Sciatic nerve (tissue), 2 donors: Measurements from ENCODE around the gene STARD6. TPM values are rescaled to one million over a fixed set of nuclear protein-coding genes. Genes with fewer than 3 reads are reported as not detected.
"Not testable (repeated sequence)": the region's sequence is repeated elsewhere in the genome, so short reads cannot be mapped to it uniquely, and the experiment has no call there.

Experiments
- ATAC-seq: fragments of 200-7000 bp; cut with Tn5 transposase; one replicate; pipeline ENCODE4 v1.9.1; 2020; ENCODE audit warnings: mild to moderate bottlenecking, moderate library complexity
- DNase-seq: peaks from one replicate; pipeline ENCODE4 v3.0.0-alpha.2; 2020; ENCODE audit warnings: low spot score
- intact Hi-C: fragments of 100-400 bp; cut with DNase I; formaldehyde crosslinking; loops from one replicate; pipeline ENCODE4 v1.14.2; 2022
- total RNA-seq: library from RNA; stranded (reverse); fragmentation: NEBNext Ultra II Directional; extraction: Animal tissue kit (Norgen Biotek cat#: 25700); gene quantifications from one replicate; pipeline ENCODE4 v1.2.1, GENCODE V29; 2021
- donor health status: DM: no; HTN: no; CAD: no.
- donor health status: DM: no; HTN: no; CAD: no.

STARD6 gene, protein sequence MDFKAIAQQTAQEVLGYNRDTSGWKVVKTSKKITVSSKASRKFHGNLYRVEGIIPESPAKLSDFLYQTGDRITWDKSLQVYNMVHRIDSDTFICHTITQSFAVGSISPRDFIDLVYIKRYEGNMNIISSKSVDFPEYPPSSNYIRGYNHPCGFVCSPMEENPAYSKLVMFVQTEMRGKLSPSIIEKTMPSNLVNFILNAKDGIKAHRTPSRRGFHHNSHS
- 0.85 TPM for total RNA-seq

DNA sequence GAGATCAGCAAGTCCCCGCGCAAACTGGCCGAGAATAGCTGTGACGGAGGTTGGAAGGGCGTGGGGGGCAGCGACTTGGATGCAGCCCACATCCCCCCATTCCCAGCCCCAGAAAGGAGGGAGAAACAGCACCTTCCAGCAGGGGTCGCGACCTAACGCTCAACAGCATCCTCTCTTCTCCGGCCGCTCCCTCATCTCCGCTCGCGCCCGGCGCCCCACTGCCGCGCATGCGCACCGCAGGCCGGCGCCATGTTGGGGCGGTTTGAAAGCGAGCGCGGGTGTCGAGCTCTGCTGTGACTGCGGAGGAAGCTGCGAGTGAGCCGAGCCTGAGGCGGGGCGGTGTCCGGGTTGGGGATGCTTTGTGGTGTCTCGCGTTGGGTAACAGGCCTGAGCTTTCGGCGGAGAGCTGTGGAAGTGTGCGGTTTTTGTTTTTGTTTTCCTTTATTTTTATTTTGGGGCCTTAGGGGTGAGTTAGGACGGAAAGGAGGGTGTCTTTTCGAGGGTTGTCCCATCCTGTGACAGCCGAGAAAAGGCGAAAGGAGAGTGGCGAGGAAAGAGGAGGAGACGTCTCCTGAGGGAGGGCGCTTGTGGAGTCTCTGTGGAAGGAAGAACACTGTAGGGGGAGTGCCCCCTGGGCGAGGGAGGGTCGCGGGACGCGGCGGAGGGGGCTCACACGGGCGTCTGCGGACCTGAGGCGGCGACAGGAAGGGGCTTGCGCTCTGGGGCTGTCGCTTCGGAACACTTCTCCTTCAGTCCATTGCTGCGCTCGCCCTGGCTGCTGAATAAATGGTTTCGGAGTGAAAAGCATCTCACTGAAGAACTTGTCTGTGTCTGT lies at the start of gene STARD6, which contains the start of gene C18orf54:
TSS of gene STARD6 (minus strand) at position 199 of the 835 bp plus-strand sequence. CDS start 3,285 bp downstream, outside the sequence.
TSS of gene C18orf54 (plus strand) at position 247 of the 835 bp plus-strand sequence. CDS start 2,667 bp downstream, outside the sequence.
- intact Hi-C loops: no loop called here
- ATAC-seq (peak; percentile 99), DNase-seq (peak; percentile 89)

DNA sequence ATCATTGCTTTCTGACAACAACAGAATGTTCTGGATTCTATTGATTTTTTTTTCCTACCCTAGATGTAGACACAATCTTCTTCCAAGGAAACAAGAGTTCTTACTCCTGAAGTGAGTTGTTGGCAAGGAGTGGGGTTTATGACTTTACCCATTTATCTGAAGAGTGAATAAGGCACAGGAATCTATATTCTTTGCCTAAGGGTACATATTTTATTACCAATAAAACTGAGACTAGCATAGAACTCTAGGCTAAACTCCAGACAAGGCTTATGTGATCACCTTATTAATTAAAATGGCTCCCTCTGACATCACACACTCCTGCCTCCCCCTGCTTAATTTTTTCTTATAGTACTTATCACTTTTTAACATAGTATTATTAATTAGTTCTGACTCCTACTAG lies 47.6 kb upstream of the STARD6 start:
- ATAC-seq: no peak
- intact Hi-C loops: no loop called here
- no peak for DNase-seq

DNA sequence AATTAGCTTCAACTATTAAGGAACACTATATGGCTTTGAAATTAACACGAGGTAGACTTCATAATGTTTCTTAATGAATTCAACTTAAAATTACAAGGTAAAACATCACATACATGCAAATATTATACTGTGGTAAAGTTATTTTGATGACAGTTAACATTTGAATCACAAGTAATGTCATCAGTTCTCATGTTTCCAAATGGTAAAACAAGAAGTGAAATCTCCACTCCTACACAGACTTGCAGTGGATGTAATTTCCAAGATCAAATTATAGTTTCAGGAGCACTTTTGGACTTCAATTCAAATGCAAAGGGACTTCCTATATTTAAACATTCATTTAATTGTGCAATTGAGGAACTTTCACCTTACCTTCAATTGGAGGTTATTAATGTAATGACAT lies 39.1 kb upstream of the STARD6 start:
- intact Hi-C loops: no loop called here
- ATAC-seq (no peak), DNase-seq (no peak)

DNA sequence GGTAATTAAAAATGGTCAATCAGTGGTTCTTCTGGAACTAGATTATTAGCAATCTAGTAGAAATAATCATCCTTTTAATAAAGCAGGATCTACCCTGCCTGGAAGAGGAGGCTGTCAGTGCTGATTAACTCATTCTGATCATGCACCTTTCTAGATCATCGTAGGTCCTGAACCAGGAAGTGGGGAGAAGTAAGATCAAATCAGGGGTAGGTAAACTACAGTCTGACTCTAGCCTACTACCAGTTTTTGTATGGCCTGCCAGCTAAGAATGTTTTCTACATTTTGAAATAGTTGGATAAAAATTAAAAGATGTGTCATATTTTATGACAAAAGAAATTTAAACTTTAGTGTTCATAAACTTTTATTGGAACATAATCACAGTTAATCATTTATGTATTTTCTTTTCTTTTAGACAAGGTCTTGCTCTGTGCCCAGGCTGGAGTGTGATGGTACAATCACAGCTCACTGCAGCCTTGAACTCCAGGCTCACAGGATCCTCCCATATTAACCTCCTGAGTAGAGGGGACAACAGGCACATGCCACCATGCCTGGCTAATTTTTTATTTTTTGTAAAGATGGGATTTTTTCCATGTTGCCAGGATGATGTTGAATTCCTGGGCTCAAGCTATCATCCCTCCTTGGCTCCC lies 36.1 kb upstream of the STARD6 start:
- intact Hi-C loops: no loop called here
- ATAC-seq (no peak), DNase-seq (no peak)

DNA sequence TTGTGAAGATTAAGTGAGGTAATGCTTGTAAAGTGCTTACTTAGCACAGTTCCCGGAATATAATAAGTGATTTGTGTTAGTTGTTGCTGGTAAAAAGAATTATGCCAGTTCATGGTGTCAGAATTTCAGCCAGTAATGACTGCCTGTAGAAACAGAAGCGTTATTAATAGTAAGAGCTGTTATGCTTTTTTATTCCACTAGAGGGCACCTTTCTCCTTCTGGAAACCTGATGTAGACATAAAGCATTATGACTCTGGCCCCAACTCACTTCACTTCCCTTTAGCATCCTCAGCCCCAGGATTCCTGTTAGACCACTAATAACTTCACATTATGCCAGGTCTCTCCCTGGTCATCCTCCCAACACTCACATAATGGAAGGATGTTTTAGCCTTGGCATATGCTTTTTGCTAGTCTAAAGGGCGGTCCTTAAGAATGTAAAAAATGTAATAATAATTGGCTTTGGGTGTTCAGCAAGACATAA lies 34.9 kb upstream of the STARD6 start:
- intact Hi-C loops: no loop called here
- DNase-seq (no peak), ATAC-seq (peak; percentile 62)

DNA sequence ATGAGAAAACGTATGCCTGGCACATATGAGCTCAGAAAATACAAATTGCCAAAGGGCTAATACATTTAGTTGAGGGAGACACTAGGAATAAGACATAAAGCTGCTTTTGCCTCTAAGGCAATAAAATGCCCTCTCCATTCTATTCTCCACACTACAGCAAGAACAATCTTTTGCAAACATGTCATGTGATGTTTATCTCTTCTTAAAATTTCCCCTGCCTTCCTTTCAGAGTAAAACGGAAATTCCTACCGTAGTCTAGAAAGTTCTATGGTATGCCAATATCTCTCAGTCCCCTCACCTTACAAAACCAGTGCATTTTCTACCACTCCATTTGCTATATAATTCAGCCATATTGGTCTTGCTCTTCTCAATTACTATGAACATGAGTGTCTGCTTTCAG lies 33.2 kb upstream of the STARD6 start:
- DNase-seq (no peak), ATAC-seq (no peak)
- intact Hi-C loops: no loop called here

DNA sequence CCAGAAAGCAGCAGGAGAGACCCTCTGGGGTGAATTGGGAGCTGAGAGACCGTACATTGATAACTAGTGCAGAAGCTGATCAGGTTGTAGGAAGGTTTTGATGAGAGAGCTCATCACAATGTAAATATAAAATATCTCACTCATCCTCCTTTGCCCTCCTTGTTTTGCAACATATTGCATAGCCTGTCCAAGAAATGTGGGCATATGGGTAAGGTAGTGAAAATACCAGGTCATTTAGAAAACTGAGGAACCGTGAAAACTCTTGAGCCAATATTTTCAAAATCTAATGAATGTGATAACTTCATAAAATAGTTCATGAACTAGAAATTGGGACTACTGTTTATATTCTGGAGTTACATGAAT lies 31.5 kb upstream of the STARD6 start:
- no peak for DNase-seq
- intact Hi-C loops: no loop called here
- no peak for ATAC-seq

DNA sequence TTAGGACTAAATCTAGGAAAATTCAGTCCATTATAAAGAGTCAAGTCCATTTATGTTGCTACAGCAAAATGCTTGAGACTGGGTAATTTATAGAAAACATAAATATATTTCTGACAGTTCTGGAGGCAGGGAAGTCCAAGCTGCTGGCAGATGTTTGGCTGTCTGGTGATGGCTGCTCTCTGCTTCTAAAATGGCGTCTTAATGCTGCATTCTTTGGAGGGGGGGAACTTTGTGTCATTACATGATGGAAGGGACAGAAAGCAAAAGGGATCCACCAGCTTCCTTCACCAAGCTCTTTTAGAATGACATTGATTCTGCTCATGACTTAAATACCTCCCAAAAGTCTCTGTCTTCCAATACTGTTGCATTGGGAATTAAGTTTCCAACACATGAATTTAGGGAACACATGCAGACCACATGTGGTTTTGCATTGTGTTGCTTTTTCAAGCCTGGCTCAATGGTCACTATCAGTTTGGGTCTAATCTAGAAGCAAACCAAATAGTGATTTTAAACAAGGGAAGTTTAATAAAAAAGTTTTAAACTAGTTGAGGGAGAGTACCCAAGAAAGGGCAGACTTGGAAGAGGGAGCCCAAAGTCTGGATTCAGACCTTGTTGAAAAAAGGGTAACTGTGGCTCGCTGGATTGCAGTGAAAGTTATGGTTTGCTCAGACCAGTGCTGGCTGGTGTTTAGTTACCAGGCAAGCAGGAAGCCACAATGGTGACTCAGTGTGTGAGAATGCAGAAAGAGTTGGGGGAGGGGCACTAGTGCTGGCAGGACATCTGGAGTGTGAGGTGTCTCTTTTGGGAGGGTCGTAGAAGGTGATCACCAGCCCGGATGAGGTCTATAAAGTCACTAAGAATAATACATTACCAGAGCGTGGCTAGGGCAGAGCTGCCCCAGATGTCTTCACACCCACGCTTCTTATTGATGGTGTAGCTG lies 30.8 kb upstream of the STARD6 start:
- intact Hi-C loops: no loop called here
- ATAC-seq: no peak
- DNase-seq: no peak

DNA sequence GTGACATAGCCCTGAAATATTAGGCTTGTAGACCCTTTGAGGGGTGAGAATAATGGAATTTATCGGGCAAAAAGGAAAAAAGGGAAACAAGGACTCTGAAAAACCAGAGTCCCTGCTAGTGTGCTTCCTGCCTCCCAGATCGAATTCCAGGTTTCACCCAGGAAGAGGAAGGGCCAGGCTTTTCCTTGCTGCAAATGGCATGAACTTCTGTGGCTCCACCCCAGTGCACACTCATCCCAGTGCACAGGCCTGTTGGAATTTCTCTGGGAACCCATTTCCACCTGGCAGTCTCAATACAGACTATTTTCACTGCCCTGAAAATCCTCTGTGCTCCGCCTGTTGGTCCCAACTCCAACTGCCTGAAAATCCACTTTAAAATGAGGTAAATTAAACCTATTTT lies 30.0 kb upstream of the STARD6 start:
- no peak for DNase-seq
- intact Hi-C loops: no loop called here
- ATAC-seq: no peak

DNA sequence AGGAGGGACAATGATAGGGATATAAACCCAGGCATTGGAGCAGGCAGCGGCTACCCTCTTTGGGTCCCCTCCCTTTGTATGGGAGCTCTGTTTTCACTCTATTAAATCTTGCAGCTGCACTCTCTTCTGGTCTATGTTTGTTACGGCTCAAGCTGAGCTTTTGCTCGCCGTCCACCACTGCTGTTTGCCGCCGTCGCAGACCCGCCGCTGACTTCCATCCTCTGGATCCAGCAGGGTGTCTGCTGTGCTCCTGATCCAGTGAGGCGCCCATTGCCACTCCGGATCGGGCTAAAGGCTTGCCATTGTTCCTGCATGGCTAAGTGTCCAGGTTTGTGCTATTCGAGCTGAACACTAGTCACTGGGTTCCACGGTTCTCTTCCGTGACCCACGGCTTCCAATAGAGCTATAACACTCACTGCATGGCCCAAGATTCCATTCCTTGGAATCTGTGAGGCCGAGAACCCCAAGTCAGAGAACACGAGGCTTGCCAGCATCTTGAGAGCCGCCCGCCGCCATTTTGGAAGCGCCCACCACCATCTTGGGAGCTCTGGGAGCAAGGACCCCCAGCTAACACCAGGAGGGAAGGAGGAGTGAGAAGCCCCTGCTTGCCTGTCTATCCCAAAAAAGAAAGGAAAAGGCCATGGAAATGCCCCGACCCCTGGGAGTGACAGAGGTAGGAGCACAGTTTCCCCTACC lies 29.3 kb upstream of the STARD6 start:
- DNase-seq, ATAC-seq, intact Hi-C loops: not testable (repeated sequence)

DNA sequence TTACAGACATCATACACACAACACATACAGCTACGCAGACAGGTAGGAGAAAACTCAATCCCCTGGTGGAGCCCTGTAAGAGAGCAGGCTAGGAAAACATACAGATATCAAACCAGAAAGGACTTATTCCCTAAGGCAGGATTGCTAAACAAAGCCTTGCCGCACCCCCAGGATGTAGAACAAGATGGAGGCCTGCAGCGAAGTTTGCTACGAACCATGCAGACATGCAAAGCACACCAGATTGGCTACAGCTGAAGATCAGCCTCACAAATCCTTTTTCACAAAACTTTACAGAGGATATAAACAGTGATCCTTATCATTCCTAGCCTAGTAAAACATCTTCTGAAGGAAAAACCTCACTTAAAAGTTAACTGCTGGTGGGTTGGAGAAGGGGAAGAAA lies 28.4 kb upstream of the STARD6 start:
- ATAC-seq (no peak), DNase-seq (no peak)
- intact Hi-C loops: no loop called here

DNA sequence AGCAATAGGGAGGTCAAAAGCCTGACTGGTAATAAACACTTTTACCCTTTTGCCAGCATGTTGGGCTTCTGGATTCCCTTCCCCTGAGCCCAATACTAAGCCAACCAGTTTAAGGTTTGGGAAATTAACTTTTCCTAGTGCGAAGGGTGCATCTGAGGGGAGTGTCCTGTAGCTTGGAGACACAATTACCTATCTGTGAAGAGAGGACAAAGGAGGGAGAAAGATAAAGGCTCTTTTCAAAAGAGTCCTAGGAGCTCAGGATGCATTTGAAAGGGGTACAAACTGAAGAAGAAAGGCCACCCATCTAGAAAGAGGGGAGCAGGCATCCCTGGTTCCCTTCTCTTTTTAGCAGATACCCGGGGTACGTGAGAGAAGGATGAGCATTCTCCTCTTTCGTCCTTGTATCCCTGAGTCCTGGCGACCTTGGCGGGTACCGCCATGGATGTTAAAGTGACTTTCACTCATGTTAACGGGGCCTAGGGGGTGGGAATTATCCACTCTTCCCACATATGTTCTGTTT lies 25.1 kb upstream of the STARD6 start:
- no peak for ATAC-seq
- DNase-seq: no peak
- intact Hi-C loops: no loop called here

DNA sequence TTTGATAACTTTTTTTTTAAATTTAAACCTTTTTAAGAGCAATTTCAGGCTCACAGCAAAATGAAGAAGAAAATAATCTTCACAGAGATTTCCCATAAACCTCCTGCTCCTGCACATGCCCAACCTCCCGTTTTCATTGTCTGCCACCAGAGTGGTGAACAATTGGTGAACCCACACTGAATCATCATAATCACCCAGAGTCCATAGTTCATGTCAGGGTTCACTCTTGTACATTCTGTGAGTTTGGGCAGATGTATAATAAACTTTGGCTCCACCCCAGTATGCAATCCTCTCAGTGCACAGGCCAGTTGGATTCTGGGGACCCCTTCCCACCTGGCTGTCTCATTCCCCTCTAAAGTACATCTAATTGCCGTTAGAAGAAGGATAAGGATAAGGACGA lies 24.4 kb upstream of the STARD6 start:
- intact Hi-C loops: no loop called here
- DNase-seq (no peak), ATAC-seq (no peak)

DNA sequence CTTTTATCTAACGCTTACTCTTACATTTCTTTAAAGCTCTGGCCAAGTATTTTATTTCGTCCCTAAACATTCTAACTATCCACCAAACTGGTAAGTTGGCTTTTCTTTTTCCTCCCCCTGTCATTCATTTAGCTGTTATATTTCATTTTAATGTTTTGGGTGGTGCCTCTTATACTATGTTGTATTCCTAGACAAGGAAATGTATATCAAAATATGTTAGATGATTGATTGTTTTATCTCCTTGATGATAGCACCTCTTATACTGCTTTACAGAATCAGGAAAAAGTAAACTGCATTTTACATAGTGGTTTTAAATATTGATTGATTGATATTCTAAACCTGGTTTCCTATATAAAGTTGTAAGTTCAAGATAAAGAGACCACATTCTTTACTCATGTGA lies 24.0 kb upstream of the STARD6 start:
- intact Hi-C loops: no loop called here
- ATAC-seq: no peak
- no peak for DNase-seq

DNA sequence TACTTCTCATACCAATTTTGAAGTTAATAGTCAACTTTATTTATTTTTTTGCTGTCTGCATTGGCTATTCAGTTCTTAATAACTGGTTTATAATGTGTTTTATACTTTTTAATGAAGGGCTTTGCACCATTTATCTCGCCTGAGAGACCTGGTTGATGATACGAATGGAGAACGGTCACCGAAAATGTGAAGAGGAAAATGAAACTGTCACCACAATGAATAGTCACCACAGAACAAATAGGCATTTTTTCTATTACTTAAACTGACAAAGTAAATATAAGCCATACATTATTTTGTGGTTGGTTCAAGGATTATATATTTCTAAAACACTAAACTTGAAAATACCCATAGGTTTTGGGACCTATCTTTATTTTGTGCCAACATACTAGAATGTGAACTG lies 20.4 kb upstream of the STARD6 start:
- intact Hi-C loops: no loop called here
- no peak for DNase-seq
- ATAC-seq: no peak

DNA sequence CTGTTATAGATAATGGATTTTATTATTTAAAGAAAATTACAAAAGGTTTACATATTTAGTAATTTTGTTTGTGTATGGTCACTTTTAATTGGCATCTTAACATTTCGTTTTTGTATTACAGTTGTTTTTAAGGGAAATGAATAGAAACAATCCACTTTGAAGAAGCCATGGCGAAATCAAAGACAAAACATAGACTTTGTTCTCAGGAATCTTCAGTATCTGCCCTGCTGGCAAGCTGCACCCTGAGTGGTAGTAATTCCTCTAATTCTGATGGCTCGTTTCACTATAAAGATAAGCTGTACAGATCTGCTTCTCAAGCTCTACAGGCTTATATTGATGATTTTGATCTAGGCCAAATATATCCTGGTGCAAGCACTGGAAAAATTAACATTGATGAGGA lies 2.7 kb upstream of the STARD6 start:
- intact Hi-C loops: no loop called here
- no peak for ATAC-seq
- no peak for DNase-seq

DNA sequence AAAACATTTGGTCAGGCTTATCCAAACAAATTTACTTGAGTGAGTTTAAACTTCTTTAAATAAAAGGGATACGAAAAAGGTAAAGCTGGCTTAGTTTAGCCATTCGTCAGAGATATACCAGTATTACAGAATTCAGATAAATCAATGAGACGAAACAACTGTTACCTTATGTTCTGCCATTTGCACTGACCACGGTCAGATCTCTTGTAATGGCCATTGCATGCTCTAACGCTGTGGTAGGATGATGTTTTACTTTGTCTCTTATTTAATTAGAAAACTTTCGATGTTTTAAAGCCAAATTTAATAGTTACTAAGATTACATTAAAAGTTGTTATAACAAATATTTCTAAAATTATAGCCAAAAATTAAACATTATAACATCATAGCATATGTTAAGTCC lies 1.6 kb upstream of the STARD6 start:
- ATAC-seq (no peak), DNase-seq (no peak)
- intact Hi-C loops: no loop called here

DNA sequence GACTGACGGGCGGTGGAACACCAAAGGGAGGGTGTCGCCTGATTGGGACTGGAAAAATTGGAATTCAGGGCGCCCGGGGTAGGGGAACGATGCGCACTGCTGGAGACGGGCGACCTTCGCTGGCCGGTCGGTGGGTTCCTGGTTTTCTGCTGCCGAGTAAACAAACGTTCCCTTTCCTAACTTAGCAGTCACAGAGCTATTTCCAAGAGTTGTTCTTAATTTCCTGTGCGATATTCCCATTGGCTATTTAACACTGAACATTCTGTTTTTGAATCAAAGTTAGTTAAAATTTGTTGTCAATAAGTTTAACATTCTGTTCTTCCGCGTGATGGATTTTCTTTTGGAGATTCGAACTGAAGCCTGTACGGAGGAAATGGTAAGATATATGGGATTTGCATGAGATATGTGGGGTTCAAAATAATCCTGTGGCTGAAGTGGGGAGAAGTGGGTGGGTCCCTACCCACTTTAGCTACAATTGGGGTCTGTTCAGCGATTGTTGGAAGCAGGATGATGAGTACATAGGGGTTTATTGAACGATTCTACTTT lies 910 bp upstream of the STARD6 start:
- ATAC-seq (peak; percentile 43), DNase-seq (no peak)
- intact Hi-C loops: no loop called here
